B cell (primary cell): Measurements from ENCODE around the gene PYGL. TPM values are rescaled to one million over a fixed set of nuclear protein-coding genes. Genes with fewer than 3 reads are reported as not detected.

Source experiments
- ATAC-seq: fragments of 200-7000 bp; cut with Tn5 transposase; one replicate; pipeline ENCODE4 v1.10.0; 2021; ENCODE audit warnings: low read depth, mild to moderate bottlenecking, moderate number of reproducible peaks, moderate library complexity
- CTCF ChIA-PET: fragments of 350-600 bp; sonication (Branson Sonifier 250); formaldehyde crosslinking; loops from one replicate; lab custom pipeline; 2021; ENCODE audit warnings: antibody characterized with exemption, inconsistent platforms; lab: Charles Lee
- POLR2A ChIA-PET: fragments of 350-600 bp; sonication (Branson Sonifier 250); formaldehyde crosslinking; loops from one replicate; lab custom pipeline; 2021; ENCODE audit warnings: antibody characterized with exemption; lab: Charles Lee
- DNase-seq: peaks from one replicate; pipeline ENCODE4 v3.0.0; 2013
- H2AFZ ChIP-seq: 2 replicates; pipeline ENCODE4 v1.6.1; 2012; ENCODE audit warnings: mild to moderate bottlenecking, low read depth, low read length; ENCODE audit not compliant: insufficient read depth, poor library complexity, severe bottlenecking
- H3K27ac ChIP-seq, 2 donors: 1 replicate in 1 of 2; 2 replicates in 1 of 2; pipeline ENCODE4 v1.5.1; 2012 to 2013; ENCODE audit warnings: low read length in 2 of 2, mild to moderate bottlenecking in 2 of 2, moderate library complexity in 1 of 2
- H3K27me3 ChIP-seq, 4 experiments: fragments of 200-600 bp in 1 of 4; sonication (generic) in 1 of 4; replicated peaks in 1 of 4; 1 replicate in 2 of 4; 2 replicates in 2 of 4; pipeline versions ENCODE4 v1.6.1 to v1.7.0; 2013 to 2016; ENCODE audit warnings: low read length in 3 of 4, mild to moderate bottlenecking in 2 of 4, mixed read lengths in 1 of 4, moderate library complexity in 1 of 4; ENCODE audit not compliant: insufficient read depth in 4 of 4, control insufficient read depth in 3 of 4; ENCODE audit errors: control extremely low read depth in 1 of 4
- H3K36me3 ChIP-seq, 2 experiments: replicated peaks in 1 of 2; 1 replicate in 1 of 2; 2 replicates in 1 of 2; pipeline versions ENCODE4 v1.6.1 to v1.7.1; 2013; ENCODE audit warnings: low read length in 1 of 2; ENCODE audit not compliant: insufficient read depth in 2 of 2, control insufficient read depth in 1 of 2; ENCODE audit errors: control extremely low read depth in 1 of 2, extremely low read depth in 1 of 2
- H3K4me1 ChIP-seq, 2 donors: fragments of 200-600 bp in 1 of 2; sonication (generic) in 1 of 2; 1 replicate in 1 of 2; 2 replicates in 1 of 2; pipeline versions ENCODE4 v1.5.1 to v1.6.1; 2013 to 2017; ENCODE audit warnings: low read length in 2 of 2; ENCODE audit not compliant: control insufficient read depth in 2 of 2, insufficient read depth in 2 of 2
- H3K4me2 ChIP-seq: replicated peaks from 2 replicates; pipeline ENCODE3; 2012; ENCODE audit warnings: mild to moderate bottlenecking, low read depth, low read length; ENCODE audit not compliant: poor library complexity, severe bottlenecking
- H3K4me3 ChIP-seq, 5 experiments: fragments of 200-600 bp in 1 of 5; sonication (generic) in 1 of 5; 1 replicate in 3 of 5; 2 replicates in 2 of 5; pipeline versions ENCODE4 v1.5.1 to v1.7.0; 2011 to 2016; ENCODE audit warnings: low read length in 4 of 5, mild to moderate bottlenecking in 4 of 5, low read depth in 2 of 5, control low read depth in 1 of 5, moderate library complexity in 1 of 5; ENCODE audit not compliant: insufficient read depth in 1 of 5; ENCODE audit errors: control extremely low read depth in 1 of 5, extremely low read depth in 1 of 5
- H3K79me2 ChIP-seq: fragments of 200-600 bp; sonication (generic); one replicate; pipeline ENCODE4 v1.6.0; 2016; ENCODE audit warnings: low read length; ENCODE audit not compliant: control insufficient read depth, insufficient read depth
- H3K9ac ChIP-seq: fragments of 200-600 bp; sonication (generic); 2 replicates; pipeline ENCODE4 v1.6.1; 2017; ENCODE audit warnings: mild to moderate bottlenecking, low read length, moderate library complexity
- H3K9me3 ChIP-seq, 3 donors: one replicate each; pipeline versions ENCODE4 v1.6.1 to v1.7.1; 2013; ENCODE audit warnings: low read length in 2 of 3; ENCODE audit not compliant: control insufficient read depth in 2 of 3, insufficient read depth in 1 of 3; ENCODE audit errors: control extremely low read depth in 1 of 3
- H4K20me1 ChIP-seq: 2 replicates; pipeline ENCODE4 v1.6.0; 2012; ENCODE audit warnings: mild to moderate bottlenecking, low read length; ENCODE audit not compliant: insufficient read depth, control insufficient read depth, poor library complexity, severe bottlenecking
- H3K27ac Mint-ChIP-seq: one replicate; pipeline ENCODE4 v1.8.0; 2021; ENCODE audit warnings: mixed read lengths
- H3K27me3 Mint-ChIP-seq: one replicate; pipeline ENCODE4 v1.8.0; 2021; ENCODE audit warnings: mixed read lengths
- H3K4me1 Mint-ChIP-seq: one replicate; pipeline ENCODE4 v1.8.0; 2021; ENCODE audit warnings: mixed read lengths
- H3K4me3 Mint-ChIP-seq: one replicate; pipeline ENCODE4 v1.8.0; 2021; ENCODE audit warnings: mixed read lengths
- H3K9me3 Mint-ChIP-seq: one replicate; pipeline ENCODE4 v1.8.0; 2022; ENCODE audit warnings: mixed read lengths; ENCODE audit not compliant: insufficient read depth
- CTCF ChIP-seq: fragments of 200-600 bp; IDR thresholded peaks from one replicate; pipeline ENCODE4 v1.8.0; 2022; ENCODE audit warnings: antibody characterized with exemption, mild to moderate bottlenecking
- EZH2 ChIP-seq: IDR thresholded peaks from 2 replicates; pipeline ENCODE4 v1.6.1; 2012; ENCODE audit warnings: borderline replicate concordance, low read depth, mild to moderate bottlenecking, moderate library complexity, low read length; ENCODE audit not compliant: insufficient read depth, poor library complexity, severe bottlenecking
- WGBS: methylation state at CpG from one replicate; pipeline ENCODE4 v1.1.5; 2013; ENCODE audit warnings: missing lambda C conversion rate; ENCODE audit not compliant: insufficient coverage; 5-methylcytosine and 5-hydroxymethylcytosine counted together
- intact Hi-C: fragments of 100-400 bp; cut with micrococcal nuclease; formaldehyde crosslinking; loops from one replicate; pipeline ENCODE4 v1.10.0; 2022
- polyA plus RNA-seq: library from polyadenylated mRNA; depleted of rRNA; stranded (reverse); fragments of >200 nt; gene quantifications from 2 replicates; pipeline ENCODE4 v1.2.3, GENCODE V29; 2012
- total RNA-seq, 2 donors: library from RNA; stranded (reverse); fragments of 120-200 nt in 1 of 2; gene quantifications; 1 replicate in 1 of 2; 2 replicates in 1 of 2; pipeline versions ENCODE4 v1.2.3 to v1.2.4, GENCODE V29; 2013 to 2022

PYGL gene
- total and polyA plus RNA-seq, 2 donors (not counting 1 experiment from before 2014, with no cell fraction given) = 0.60 to 0.64 TPM

- H3K27ac Mint-ChIP-seq = no peak overlapping the region
- H3K4me1 Mint-ChIP-seq = no peaks in the 10 kb centered on the region
- H3K9me3 Mint-ChIP-seq = no peaks in the 10 kb centered on the region
- ATAC-seq = no peak
- H3K4me2 ChIP-seq = no peak overlapping the region
- no peaks in the 10 kb centered on the region for H3K9me3 ChIP-seq
- peaks cover 15% of the 10 kb centered on the region for H3K27me3 Mint-ChIP-seq
- no CpG with 5 or more reads among the region's 3 CpGs for WGBS
- no peak overlapping the region for H3K4me3 Mint-ChIP-seq
- no peak overlapping the region for H2AFZ ChIP-seq
- H3K4me1 ChIP-seq = no peaks in the 10 kb centered on the region
- no peaks in the 10 kb centered on the region for H3K79me2 ChIP-seq
- H3K27me3 ChIP-seq = no peaks in the 10 kb centered on the region
- H3K36me3 ChIP-seq = no peaks in the 10 kb centered on the region
- no peak overlapping the region for H3K4me3 ChIP-seq
- intact Hi-C loops = no loop called here
- TF ChIP-seq CTCF (no peak), EZH2 (no peak)
- H3K9ac ChIP-seq = no peak overlapping the region
- ChIA-PET POLR2A (no interaction called here), CTCF (no interaction called here)
- no peak for DNase-seq
- H4K20me1 ChIP-seq = no peaks in the 10 kb centered on the region
- H3K27ac ChIP-seq = no peak overlapping the region
Measured at GRCh38 chr14:50967103-50967502, 22.8 kb upstream of the PYGL start.

- no peak overlapping the region for H3K4me3 ChIP-seq
- H3K36me3 ChIP-seq = no peaks in the 10 kb centered on the region
- POLR2A ChIA-PET = no interaction called here
- no peak for ATAC-seq
- no peak for TF ChIP-seq EZH2
- no peak for TF ChIP-seq CTCF
- H2AFZ ChIP-seq = no peak overlapping the region
- WGBS = 65% methylated on average over 3 of the region's 5 CpGs
- no peak for DNase-seq
- no peaks in the 10 kb centered on the region for H4K20me1 ChIP-seq
- CTCF ChIA-PET = no interaction called here
- no peak overlapping the region for H3K9ac ChIP-seq
- H3K4me3 Mint-ChIP-seq = no peak overlapping the region
- H3K9me3 Mint-ChIP-seq = no peaks in the 10 kb centered on the region
- intact Hi-C loops = no loop called here
- no peaks in the 10 kb centered on the region for H3K79me2 ChIP-seq
- H3K27ac ChIP-seq = no peak overlapping the region
- peaks cover 21% of the 10 kb centered on the region for H3K27me3 Mint-ChIP-seq
- peaks cover 0 to 5% (median 0%) of the 10 kb centered on the region in 4 experiments for H3K27me3 ChIP-seq
- H3K9me3 ChIP-seq = no peaks in the 10 kb centered on the region
- H3K4me2 ChIP-seq = no peak overlapping the region
- no peaks in the 10 kb centered on the region for H3K4me1 ChIP-seq
- H3K4me1 Mint-ChIP-seq = no peaks in the 10 kb centered on the region
- H3K27ac Mint-ChIP-seq = no peak overlapping the region
Measured at GRCh38 chr14:50964683-50965390, 20.6 kb upstream of the PYGL start.
